Measurements from ENCODE around the gene TEX26. TPM values are rescaled to one million over a fixed set of nuclear protein-coding genes. Genes with fewer than 3 reads are reported as not detected.
A peak's percentile ranks its signal among the peaks of the same experiment; 100 is the strongest.

Gene TEX26
- total RNA-seq, 1 experiment from 2014 or later: not detected

DNA sequence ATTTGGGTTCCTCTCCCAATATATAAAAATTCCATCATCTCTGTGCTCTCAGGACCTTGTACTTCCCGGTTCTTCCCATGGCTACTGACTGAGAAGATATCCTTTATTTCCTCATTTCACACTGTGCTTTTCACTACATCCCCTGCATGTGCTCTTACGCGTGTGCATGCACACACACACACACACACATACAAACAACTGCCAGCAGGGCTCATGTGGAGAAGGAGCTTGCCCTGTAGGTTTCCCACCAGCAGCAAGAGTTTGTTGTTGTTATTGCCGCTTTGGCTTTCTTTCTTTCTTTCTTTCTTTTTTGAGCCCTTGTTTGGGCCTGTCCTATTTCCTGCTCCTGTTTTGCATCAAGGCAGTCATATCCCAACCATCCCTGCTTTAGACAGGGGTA lies 43.6 kb downstream of the TEX26 start:
- DNase-seq (ENCODE audit: low read depth): no peak

DNA sequence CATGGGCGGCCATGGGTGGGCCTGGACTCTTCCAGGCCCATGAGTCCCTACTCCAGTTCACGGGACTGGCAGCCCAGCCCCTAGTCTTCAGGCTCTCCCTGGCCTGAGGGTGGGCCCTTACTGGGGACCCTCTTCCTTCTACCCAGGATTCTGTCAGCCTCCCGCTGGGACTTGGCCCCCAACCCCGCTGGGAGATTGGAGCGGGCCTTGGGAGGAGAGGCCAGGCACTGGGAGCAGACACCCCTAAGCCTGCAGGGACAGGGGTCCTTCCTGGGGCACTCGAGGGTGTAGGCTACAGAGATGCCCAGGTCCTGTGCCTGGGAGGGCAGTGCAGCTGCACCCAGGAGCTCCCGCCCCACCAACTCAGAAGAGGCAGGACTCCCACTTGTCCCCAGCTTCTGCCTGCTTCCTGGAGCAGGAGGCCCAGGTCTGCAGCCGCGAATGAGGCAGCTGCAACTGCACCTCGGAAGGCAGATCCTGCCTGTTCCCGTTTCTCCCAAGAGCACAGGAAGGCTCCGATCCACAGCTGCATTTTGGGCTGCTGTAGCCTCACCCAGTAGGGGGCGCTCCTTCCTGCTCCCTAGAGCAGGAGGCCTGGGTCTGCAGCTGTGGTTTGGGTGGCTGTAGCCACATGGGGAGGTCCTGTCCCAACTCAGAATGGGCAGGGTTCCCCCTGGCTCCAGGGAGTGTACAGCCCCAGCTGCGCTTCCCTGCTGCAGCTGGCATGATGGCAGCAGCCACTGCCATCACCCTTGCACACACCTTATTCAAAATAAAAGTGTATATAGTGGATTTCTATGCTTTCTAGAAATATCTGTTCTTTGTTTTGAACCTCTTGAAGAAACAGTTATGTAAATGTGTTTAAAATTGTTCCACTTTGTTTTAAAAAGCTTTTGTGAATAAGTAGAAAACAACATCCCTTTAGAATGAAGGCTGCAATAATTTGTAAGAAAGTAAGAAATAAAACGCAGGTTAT lies 46.8 kb downstream of the TEX26 start:
- DNase-seq (ENCODE audit: low read depth): no peak

DNA sequence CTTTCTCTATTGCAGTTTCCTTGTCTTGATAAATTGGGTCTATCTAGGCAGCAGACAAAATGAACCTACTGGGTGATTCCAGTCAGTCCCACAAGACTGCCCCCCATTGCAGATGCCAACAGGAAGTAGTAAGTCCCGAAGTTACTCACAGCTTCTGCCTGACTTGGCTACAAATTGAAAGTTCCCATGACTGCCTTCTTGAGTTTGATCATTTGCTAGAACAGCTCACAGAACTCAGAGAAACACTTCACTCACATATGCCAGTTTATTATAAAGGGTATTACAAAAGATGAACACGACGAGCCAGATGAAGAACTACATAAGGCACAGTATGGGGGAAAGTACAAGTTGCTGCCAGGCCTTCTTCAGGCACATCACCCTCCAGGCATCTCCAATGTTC lies 50.0 kb downstream of the TEX26 start:
- DNase-seq (ENCODE audit: low read depth): no peak

DNA sequence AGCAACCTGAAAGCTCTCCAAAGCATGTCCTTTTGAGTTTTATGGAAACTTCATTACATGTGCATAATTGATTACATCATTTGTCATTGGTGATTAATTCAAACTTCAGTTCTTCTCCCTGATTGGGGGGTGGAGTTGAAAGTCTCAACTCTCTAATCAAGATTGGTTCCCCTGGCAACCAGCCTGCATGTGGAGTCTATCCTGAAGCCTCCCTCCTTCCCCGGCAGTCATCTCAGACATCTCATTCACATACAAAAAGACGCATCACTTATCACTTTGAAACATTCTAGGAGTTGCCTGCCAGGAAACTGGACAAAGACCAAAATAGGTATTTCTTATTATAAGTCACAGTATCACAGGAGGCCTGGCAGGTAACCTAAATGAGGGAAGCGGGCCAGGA lies 50.5 kb downstream of the TEX26 start:
- DNase-seq (ENCODE audit: low read depth): no peak

DNA sequence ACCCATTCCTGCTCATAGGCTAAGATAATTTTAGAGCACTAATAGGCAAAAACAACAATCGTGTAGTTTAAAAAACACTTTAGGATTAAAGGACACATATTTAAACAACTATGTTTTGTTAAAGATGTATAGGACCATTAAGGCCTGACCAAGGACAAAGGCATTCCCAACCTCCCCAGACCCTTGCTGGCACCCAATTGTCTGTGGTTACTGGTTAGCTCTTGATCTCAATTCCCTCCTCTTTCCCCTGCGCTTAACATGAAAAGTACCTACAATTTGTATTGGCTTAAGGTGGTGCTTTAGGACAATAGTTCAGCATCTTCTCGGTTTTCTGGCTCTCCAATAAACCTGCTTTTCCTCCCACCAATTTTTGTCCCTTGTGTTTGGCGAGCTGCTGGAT lies 51.0 kb downstream of the TEX26 start:
- no peak for DNase-seq (ENCODE audit: low read depth)

DNA sequence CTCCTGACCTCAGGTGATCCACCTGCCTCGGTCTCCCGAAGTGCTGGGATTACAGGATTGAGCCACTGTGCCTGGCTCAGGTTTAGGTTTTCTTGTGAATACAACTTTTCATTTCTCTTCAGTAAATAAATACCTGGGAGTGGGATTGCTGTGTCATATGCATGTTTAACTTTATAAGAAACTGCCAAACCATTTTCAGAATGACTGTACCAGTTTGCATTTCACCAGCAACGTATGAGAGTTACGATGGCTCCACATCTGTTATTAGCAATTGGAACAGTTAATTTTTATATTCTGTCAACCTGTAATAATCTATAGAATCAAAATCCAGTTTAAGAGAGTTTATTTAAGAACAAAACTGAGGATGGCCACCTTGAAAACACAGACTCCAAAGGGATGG lies 52.2 kb downstream of the TEX26 start:
- no peak for DNase-seq (ENCODE audit: low read depth)

DNA sequence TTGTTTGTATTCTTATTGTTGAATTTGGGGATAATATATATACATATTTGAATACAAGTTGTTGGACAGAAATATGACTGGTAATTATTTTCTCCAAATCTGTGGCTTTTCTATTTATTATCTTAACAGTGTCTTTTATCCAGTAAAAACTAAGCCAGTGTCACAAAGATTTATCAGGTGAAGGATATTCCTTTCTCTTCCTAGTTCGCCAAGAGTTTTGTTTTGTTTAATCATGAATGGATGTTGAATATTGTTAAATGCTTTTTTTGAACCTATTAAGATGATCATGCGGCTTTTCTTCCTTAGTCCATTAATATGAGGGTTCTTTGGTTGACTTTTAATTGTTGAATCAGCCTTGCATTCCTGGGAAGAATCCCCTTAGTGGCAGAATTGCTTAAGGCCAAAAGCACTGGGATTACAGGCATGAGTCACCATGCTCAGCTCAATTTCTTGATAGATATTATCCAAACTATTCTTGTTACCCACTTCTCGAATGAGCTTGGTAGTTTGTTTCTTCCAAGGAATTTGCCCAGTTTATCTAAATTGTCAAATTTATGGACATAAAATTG lies 53.3 kb downstream of the TEX26 start:
- DNase-seq (ENCODE audit: low read depth): peak; percentile 27

DNA sequence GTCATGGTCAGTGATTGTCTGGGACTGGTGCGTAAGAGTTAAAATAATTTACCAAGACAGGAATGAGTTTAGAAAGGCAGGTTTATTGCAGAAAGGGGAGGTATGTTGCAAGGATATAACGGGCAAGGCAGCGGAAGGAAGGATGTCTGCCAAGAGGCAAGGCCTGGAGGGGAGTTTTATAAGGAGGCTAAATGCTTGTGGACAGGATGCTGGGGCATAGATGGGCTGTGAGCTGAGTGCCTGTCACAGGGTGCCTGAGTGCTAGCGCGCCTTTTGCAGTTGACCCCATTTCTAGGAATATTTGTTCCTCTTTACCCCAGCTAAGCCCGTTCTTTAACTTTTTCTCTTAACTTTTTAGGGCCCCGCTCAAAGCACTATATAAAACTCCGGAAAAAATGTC lies 58.7 kb downstream of the TEX26 start:
- DNase-seq (ENCODE audit: low read depth): no peak

DNA sequence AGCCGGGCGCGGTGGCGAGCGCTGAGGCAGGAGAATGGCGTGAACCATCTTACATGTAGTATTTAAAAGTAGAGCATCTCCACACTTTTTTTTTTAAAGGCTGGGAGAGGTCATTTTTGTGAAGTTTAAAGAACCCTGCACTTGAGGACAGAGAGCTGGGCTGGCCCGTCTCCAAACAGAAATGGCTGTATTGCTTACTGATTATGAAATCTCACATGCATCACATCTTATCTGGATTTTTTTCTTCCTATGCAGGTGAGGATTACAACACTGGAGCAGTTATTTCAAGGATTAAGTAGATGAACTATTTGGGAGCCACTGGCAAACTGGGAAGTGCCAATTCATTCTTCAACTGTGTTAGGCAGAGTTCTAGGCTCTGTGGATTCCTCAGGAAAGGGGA lies 59.5 kb downstream of the TEX26 start:
- DNase-seq (ENCODE audit: low read depth): no peak

DNA sequence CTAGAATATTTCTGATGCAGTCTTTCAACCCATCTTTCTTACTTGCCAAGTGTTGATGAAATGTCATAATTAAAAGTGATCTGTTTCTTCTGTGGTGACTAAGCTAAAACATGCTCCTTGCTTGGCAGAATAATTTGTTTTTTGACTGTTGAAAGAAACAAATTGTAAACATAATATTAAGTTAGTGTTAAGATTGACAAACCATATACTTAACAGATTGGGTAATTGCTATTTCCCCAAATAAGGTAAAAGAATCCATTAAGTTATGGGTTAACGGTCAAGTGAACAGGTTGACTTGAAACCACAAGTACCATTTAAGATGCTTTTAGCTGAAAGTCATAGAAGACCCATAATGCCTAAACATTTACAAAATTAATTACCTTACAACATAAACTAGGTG lies 62.9 kb downstream of the TEX26 start:
- no peak for DNase-seq (ENCODE audit: low read depth)

DNA sequence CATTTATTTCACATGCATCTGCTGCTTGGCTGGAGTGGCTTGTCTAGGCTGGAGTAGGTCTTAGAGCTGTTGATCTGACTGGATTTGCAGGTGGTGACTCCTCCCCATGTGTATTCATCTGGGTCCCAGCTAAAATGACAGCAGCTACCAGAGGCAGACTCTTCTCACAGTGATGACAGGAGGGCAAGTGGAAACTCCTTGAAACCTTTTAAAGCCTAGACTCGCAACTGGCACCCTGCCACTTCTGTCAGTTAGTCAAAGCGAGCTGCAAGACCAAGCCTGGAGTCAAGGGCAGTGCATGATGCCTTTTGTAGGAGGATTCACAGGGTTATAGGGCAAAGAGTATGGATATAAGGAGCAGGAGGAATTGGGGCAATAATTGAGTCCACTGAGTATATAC lies 65.2 kb downstream of the TEX26 start:
- DNase-seq (ENCODE audit: low read depth): no peak

DNA sequence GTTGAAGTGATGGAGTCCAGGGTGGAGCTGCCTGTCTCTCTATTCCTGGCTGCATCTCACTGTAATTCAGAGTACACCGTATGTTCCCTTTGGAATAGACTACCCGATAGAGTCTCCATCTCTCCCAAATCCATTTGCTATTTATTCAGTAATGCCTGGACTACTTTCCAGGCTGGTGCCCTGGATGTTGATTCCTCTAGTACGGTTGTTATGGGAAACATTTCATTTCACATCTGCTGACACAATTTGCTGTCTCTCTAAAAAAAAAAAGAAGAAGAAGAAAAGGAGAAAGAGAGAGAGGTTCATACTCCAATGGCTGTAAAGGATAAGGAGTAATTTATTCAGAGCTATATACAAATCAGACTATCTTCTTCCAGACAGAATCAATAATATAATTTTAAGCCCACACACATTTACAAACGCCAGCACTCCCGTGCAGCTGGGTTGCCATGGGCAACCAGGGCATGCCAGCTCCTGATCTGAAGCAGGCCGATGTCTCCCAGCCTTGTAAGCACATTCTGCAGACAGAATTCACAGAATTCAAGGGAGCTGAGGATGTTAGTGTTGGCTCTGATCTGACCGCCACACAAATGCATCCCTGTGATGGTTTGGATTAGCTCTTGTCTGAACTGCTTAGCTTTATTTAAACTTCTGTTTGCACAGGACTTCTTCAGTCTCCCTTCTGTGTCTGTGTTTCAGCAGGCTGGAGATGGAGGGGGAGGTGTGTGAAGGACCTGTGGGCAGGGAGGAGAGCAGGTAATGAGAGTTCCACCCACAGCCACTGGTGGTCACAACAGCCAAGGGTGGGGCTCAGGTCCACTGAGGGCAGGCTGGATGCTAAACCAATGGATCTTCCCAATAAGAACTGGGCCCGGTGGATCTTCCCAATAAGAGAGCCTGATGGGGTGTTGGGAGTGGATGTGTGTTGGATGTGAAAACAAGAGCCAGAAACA lies 66.0 kb downstream of the TEX26 start:
- DNase-seq (ENCODE audit: low read depth): no peak

DNA sequence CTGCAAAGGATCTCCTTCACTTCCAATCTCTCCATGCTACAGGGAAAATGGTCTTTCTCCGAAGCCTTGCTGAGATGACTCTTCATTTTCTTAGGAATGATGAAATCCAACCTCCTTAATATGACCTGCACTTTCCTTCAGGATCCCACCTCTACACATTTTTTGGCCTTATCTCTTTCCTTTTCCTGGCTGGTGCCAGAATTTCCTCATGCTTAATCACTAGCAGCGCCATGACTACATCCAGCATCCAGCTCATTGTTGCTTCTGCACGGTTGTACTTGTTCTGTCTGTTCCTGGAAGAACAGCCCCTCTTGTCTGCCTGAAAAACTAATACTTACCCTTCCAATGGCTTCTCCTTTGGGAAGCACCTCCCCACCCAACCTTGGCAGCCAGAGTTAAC lies 68.4 kb downstream of the TEX26 start:
- DNase-seq (ENCODE audit: low read depth): no peak

DNA sequence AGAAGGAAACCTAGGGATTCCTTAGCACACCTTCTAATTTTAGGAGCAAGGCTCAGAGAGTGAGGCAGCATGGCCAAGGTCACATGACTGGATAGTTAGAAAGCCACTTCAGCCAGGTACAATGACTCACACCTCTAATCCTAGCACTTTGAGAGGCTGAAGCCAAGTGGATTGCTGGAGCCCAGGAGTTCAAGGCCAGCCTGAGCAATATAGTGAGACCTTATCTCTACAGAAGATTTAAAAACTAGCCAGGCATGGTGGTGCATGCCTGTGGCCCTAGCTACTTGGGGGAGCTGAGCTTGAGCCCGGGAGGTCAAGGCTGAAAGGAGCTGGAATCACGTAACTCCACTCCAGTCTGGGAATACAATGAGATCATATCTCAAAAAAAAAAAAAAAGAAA lies 69.2 kb downstream of the TEX26 start:
- DNase-seq (ENCODE audit: low read depth): no peak

DNA sequence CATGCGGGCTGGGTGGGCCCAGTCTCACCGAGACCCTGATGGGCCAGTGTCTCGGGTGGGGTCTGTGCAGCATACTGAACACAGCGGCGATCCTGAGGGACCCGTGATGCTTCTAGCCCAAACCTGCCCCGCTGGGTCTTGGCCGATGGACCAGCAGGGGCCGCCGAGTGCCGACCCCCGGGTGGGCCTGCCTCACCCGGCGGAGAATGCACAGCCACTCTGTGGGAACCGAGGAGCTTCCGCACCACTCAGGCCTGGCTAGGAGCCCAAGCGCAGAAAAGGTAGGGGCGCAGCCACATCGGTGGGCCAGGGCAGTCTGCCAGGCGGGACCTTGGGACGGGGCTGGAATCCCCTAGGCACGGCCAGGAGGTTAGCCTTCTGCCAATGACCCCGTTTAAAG lies 72.6 kb downstream of the TEX26 start:
- no peak for DNase-seq (ENCODE audit: low read depth)

DNA sequence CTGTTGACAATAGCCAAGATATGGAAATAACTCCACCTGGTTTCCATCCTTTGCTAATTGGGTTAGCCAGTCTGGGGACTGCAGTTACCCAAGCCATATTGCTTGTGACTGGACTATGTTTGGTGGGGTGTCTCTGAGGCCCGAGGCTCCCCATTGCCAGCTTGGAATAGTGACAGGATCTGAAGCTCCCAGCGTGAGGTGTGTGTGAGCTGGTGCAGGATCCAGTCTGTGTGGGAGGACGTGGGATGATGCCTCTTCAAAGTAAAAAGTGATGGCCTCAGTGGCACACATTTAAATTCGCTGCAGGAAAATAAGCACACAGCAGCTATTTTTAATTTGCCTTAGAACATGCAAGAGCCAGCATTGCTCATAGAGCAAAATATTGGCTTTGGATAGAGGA lies 75.0 kb downstream of the TEX26 start:
- no peak for DNase-seq (ENCODE audit: low read depth)

DNA sequence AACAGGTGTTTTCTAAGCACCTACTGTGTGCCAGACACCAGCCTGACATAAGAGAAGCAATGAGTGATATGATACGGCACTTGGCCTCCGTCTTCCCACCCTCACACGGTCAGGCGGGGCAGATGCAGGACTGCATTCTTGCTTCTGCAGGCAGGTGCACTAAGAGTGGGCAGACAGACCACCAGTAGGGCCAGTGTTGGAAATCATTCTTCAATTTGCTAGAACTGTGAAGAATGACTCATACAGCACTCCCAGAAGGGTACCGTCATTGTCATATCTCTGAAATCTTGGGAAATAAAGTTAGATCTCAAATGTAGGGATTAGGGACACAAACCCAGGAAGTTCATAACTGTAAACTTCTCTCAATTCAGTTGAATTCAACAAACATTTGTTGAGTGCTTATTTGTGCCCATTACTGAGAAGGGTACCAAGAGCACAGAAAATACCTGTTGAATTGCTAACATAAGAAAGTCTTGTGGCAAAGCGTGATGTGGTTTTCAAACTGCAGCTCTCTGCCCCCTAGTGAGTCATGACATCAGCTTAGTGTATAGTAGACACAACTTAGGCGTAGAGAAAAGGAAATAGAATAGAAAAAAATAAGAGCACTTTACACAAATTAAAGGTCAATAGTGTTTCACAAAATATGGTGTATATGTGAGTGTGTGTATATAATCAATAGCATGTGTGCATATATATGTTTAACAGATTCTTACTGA lies 76.1 kb downstream of the TEX26 start:
- peak; percentile 43 for DNase-seq (ENCODE audit: low read depth)

DNA sequence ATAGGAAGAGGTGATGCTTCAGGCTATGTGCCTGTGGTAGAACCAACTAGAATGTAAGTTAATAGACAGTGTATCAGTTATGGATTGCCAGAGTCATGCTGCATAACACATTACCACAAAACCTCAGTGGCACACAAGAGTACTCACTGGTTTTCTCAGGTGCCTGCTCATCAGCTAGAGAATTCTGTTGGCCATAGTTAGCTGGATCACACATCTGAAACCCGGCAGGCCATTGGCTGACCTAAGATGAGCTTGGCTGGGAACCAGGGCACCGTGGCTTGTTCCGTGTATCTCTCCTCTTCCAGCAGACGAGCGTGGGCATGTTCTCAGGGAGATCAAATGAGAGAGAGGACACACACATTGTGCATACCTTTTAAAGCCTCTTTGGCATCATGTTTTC lies 76.7 kb downstream of the TEX26 start:
- no peak for DNase-seq (ENCODE audit: low read depth)

DNA sequence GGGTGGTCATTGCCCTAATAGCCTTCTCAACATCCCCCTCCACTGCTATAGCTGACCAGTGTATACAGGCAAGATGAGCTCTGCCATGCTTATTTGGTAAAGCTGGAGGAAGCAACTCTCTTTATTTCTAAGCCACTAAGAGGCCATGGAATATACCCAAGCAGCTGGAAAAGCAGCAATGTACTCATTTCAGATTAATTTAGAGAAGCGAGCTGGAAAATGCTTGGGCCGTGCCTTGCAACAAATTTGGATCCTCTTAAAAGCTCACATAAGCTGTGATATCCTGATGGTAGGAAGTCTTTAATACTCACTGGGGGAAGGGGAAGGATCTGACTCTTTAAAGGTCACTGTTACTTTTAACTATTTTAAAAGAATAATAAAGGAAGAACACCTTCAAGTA lies 77.8 kb downstream of the TEX26 start:
- DNase-seq (ENCODE audit: low read depth): no peak

DNA sequence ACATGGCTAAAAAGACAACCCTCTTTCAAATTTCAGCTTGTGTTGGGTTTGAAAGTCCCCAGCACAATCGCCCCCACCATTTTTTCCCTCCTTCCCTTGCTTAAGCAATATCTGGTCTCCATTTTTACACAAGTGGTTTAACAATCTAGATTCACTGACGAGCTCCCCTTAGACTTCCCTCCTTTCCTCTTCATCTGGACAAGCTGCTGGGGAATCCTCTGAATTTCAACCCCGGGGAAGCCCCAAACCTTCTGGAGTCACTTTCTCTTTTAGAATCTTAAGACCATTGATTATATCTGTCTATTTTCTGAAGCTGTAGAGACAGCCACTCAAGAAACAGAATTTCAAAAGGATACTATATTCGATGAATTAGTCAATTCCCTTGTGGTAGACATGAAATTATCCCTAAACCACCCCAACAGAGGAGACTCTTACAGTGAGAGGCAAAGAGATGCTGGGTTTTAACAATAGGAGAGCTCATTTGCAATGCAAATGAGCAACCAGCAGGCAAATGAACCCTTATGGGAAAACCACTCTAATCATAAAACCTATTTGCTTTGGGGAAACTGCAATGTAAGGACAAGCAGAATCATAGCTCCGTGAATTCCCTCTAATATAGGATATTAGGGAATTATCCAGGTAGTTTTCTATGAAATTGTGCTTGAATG lies 78.9 kb downstream of the TEX26 start:
- DNase-seq (ENCODE audit: low read depth): no peak
